Endothelial cell of umbilical vein (primary cell): ENCODE results near the gene CEP63. TPM values are rescaled to one million over a fixed set of nuclear protein-coding genes. Genes with fewer than 3 reads are reported as not detected.

Experiments
- BruUV-seq: library from RNA; stranded (reverse); fragments of 400-500 nt; replicated peaks from 2 replicates; lab custom pipeline; 2021; lab: Mats Ljungman, UMichigan
- CTCF ChIA-PET: fragments of 300-600, 350-600 bp; sonication (Branson Sonifier 250); formaldehyde crosslinking; loops from one replicate; lab custom pipeline; 2021; ENCODE audit warnings: antibody characterized with exemption, inconsistent platforms; lab: Charles Lee
- POLR2A ChIA-PET: fragments of 300-600, 350-600 bp; sonication (Branson Sonifier 250); formaldehyde crosslinking; loops from one replicate; lab custom pipeline; 2021; ENCODE audit warnings: antibody characterized with exemption, inconsistent platforms; lab: Charles Lee
- DNase-seq: peaks from one replicate; pipeline ENCODE4 v3.0.0-alpha.2; 2011; ENCODE audit warnings: low read depth, low spot score
- FAIRE-seq: peaks from 2 replicates; lab custom pipeline; 2011; peaks lifted over from hg19 to GRCh38; lab: Jason Lieb, UNC
- H2AFZ ChIP-seq: 2 replicates; pipeline ENCODE4 v1.6.0; 2012; ENCODE audit warnings: low read depth, low read length, control low read depth, inconsistent platforms
- H3K27ac ChIP-seq: 2 replicates; pipeline ENCODE4 v1.5.1; 2011; ENCODE audit warnings: low read depth, mild to moderate bottlenecking, control low read depth, low read length, moderate library complexity; ENCODE audit not compliant: insufficient read depth
- H3K27me3 ChIP-seq, 2 experiments: 2 replicates each; pipeline versions ENCODE4 v1.6.0 to v1.6.1; 2011; ENCODE audit warnings: low read length in 2 of 2, mixed read lengths in 1 of 2; ENCODE audit not compliant: control insufficient read depth in 2 of 2, insufficient read depth in 2 of 2
- H3K36me3 ChIP-seq, 2 experiments: 2 replicates in 1 of 2; 3 replicates in 1 of 2; pipeline ENCODE4 v1.5.1; 2011; ENCODE audit warnings: low read length in 2 of 2, mild to moderate bottlenecking in 1 of 2, moderate library complexity in 1 of 2; ENCODE audit not compliant: control insufficient read depth in 2 of 2, insufficient read depth in 2 of 2; ENCODE audit errors: extremely low read depth in 1 of 2
- H3K4me1 ChIP-seq: 3 replicates; pipeline ENCODE4 v1.5.1; 2011; ENCODE audit warnings: mild to moderate bottlenecking, low read length; ENCODE audit not compliant: control insufficient read depth, insufficient read depth; ENCODE audit errors: extremely low read depth
- H3K4me2 ChIP-seq: 2 replicates; pipeline ENCODE4 v1.6.1; 2011; ENCODE audit warnings: low read length, control low read depth, mixed read lengths; ENCODE audit not compliant: insufficient read depth
- H3K4me3 ChIP-seq, 3 experiments: fragments of 200-600 bp in 1 of 3; sonication (generic), shearing (Covaris generic) in 1 of 3; replicated peaks in 1 of 3; 2 replicates each; pipeline ENCODE4 v1.5.1; 2011 to 2016; ENCODE audit warnings: control low read depth in 3 of 3, low read length in 3 of 3, mild to moderate bottlenecking in 2 of 3, inconsistent platforms in 1 of 3, low read depth in 1 of 3, moderate library complexity in 1 of 3; ENCODE audit not compliant: insufficient read depth in 1 of 3
- H3K79me2 ChIP-seq: 2 replicates; pipeline ENCODE4 v1.6.0; 2012; ENCODE audit warnings: low read length, inconsistent platforms; ENCODE audit not compliant: control insufficient read depth, insufficient read depth
- H3K9ac ChIP-seq: replicated peaks from 2 replicates; pipeline ENCODE3; 2011; ENCODE audit warnings: low read length, control low read depth; ENCODE audit not compliant: insufficient read depth; ENCODE audit errors: extremely low read depth
- H3K9me1 ChIP-seq: replicated peaks from 3 replicates; pipeline ENCODE4 v1.6.0; 2011; ENCODE audit warnings: mild to moderate bottlenecking, low read length; ENCODE audit not compliant: control insufficient read depth, insufficient read depth; ENCODE audit errors: extremely low read depth
- H3K9me3 ChIP-seq: replicated peaks from 2 replicates; pipeline ENCODE4 v1.5.1; 2012; ENCODE audit warnings: low read length, inconsistent platforms; ENCODE audit not compliant: control insufficient read depth, insufficient read depth
- H4K20me1 ChIP-seq: replicated peaks from 2 replicates; pipeline ENCODE3; 2011; ENCODE audit warnings: mild to moderate bottlenecking, low read length; ENCODE audit not compliant: control insufficient read depth, insufficient read depth; ENCODE audit errors: extremely low read depth
- EZH2 ChIP-seq: IDR thresholded peaks from 2 replicates; pipeline ENCODE4 v1.6.1; 2012; ENCODE audit warnings: borderline replicate concordance, low read depth, mild to moderate bottlenecking, moderate library complexity, low read length, inconsistent platforms; ENCODE audit not compliant: severe bottlenecking
- FOS ChIP-seq: IDR thresholded peaks from 2 replicates; pipeline ENCODE4 v1.6.1; 2011; ENCODE audit warnings: mild to moderate bottlenecking, low read length, moderate library complexity, borderline replicate concordance; ENCODE audit not compliant: insufficient read depth
- GATA2 ChIP-seq: IDR thresholded peaks from 2 replicates; pipeline ENCODE4 v1.7.0; 2011; ENCODE audit warnings: low read depth, mild to moderate bottlenecking, moderate library complexity, mixed read lengths, low read length; ENCODE audit not compliant: insufficient read length, insufficient read depth
- JUN ChIP-seq: IDR thresholded peaks from 2 replicates; pipeline ENCODE4 v1.6.1; 2011; ENCODE audit warnings: borderline replicate concordance, low read depth; ENCODE audit not compliant: insufficient read length, insufficient read depth
- MYC ChIP-seq: IDR thresholded peaks from one replicate; pipeline ENCODE4 v1.6.1; 2011; ENCODE audit warnings: mild to moderate bottlenecking, low read depth, low read length
- POLR2A ChIP-seq: IDR thresholded peaks from 2 replicates; pipeline ENCODE4 v1.6.1; 2012; ENCODE audit warnings: low read depth, mild to moderate bottlenecking, control low read depth, low read length
- POLR2AphosphoS5 ChIP-seq: IDR thresholded peaks from 2 replicates; pipeline ENCODE4 v1.6.1; 2012; ENCODE audit warnings: low read depth, mild to moderate bottlenecking, control low read depth, low read length, moderate library complexity; ENCODE audit not compliant: insufficient read depth
- dilution Hi-C: fragments of 300-500 bp; cut with MboI; formaldehyde crosslinking; loops from one replicate; pipeline ENCODE4 v1.15.0; 2019; ENCODE audit warnings: low sequenced_read_pairs; ENCODE audit not compliant: extremely low pct_ligation_motif_present
- intact Hi-C: fragments of 100-400 bp; cut with micrococcal nuclease; formaldehyde crosslinking; loops from one replicate; pipeline ENCODE4 v1.10.0; 2022
- polyA plus RNA-seq, 4 experiments: library from polyadenylated mRNA; depleted of rRNA in 3 of 4; stranded (reverse) in 3 of 4; unstranded in 1 of 4; fragments of >200 nt; gene quantifications; 2 replicates each; pipeline versions ENCODE4 v1.2.1 to v1.2.3, GENCODE V29; 2011 to 2012; ENCODE audit warnings: missing spikeins in 1 of 4
- total RNA-seq: library from RNA; stranded (reverse); gene quantifications from 2 replicates; pipeline ENCODE4 v1.2.3, GENCODE V29; 2021
- TF ChIP-seq, protein P1 (sequence below), 2 donors: IDR thresholded peaks; 1 replicate in 1 of 2; 2 replicates in 1 of 2; pipeline ENCODE4 v1.5.1; 2011; ENCODE audit warnings: low read length in 2 of 2, mild to moderate bottlenecking in 2 of 2, moderate library complexity in 2 of 2, control low read depth in 1 of 2, inconsistent platforms in 1 of 2, low read depth in 1 of 2; ENCODE audit not compliant: insufficient read depth in 1 of 2; ENCODE audit errors: extremely low read depth in 1 of 2
- TF ChIP-seq, protein P2 (sequence below): IDR thresholded peaks from 2 replicates; pipeline ENCODE4 v1.6.1; 2011; ENCODE audit not compliant: insufficient read depth, insufficient read length

CEP63 gene
- total and polyA plus RNA-seq, 2 donors (not counting 3 experiments of a cell fraction or from before 2014, with no cell fraction given) = 5.7 to 29.4 TPM

DNA sequence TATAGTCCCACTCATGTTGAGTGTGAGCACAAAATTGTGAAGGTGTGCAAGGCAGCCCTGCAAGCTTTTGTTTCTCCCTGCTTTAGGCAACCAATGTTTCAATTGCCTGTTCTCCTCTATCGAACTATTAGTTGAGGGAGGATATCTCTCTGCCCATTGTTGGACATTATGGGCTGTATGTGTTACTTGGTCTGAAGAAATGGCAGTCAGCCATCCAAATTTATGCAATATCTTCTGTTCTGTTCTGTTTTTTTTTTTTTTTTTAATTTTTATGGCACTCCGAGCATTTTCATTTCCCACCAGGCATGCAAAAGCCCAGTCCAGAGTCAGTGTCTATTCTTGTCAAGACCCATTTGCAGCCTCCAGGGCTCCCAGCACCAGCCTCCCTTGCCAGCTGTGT, 44.0 kb upstream of the CEP63 start:
- dilution Hi-C loops = no loop called here
- CTCF ChIA-PET = no interaction called here
- Histone ChIP-seq H3K27me3 (peaks cover 10 to 11% of the 10 kb centered on the region in 2 experiments), H3K79me2 (no peaks in the 10 kb centered on the region), H4K20me1 (no peaks in the 10 kb centered on the region), H3K9me1 (no peaks in the 10 kb centered on the region), H3K4me2 (no peak overlapping the region), H3K4me1 (peaks cover 17% of the 10 kb centered on the region), H3K9me3 (no peaks in the 10 kb centered on the region), H3K36me3 (no peaks in the 10 kb centered on the region), H3K27ac (no peak overlapping the region), H3K9ac (no peak overlapping the region), H2AFZ (no peak overlapping the region), H3K4me3 (no peak overlapping the region)
- BruUV-seq = no TSS peak
- TF ChIP-seq JUN (no peak), POLR2A (no peak), GATA2 (no peak), FOS (no peak), EZH2 (no peak), POLR2AphosphoS5 (no peak), MYC (no peak)
- TF ChIP-seq, protein P1, sequence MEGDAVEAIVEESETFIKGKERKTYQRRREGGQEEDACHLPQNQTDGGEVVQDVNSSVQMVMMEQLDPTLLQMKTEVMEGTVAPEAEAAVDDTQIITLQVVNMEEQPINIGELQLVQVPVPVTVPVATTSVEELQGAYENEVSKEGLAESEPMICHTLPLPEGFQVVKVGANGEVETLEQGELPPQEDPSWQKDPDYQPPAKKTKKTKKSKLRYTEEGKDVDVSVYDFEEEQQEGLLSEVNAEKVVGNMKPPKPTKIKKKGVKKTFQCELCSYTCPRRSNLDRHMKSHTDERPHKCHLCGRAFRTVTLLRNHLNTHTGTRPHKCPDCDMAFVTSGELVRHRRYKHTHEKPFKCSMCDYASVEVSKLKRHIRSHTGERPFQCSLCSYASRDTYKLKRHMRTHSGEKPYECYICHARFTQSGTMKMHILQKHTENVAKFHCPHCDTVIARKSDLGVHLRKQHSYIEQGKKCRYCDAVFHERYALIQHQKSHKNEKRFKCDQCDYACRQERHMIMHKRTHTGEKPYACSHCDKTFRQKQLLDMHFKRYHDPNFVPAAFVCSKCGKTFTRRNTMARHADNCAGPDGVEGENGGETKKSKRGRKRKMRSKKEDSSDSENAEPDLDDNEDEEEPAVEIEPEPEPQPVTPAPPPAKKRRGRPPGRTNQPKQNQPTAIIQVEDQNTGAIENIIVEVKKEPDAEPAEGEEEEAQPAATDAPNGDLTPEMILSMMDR (IDR thresholded peaks at IDR 0.05; ENCODE audit: extremely low read depth in 1 of 2, insufficient read depth in 1 of 2, low read depth in 1 of 2, low read length in 2 of 2) = no peak
- TF ChIP-seq, protein P2, sequence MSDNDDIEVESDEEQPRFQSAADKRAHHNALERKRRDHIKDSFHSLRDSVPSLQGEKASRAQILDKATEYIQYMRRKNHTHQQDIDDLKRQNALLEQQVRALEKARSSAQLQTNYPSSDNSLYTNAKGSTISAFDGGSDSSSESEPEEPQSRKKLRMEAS = no peak
- POLR2A ChIA-PET = no interaction called here
- DNase-seq (no peak), FAIRE-seq (no peak)
- intact Hi-C loops = no loop called here
